ENCODE measurements around the gene B9D2.
"Not testable (repeated sequence)": the region's sequence is repeated elsewhere in the genome, so short reads cannot be mapped to it uniquely, and the experiment has no call there.

The B9D2 gene

GRCh38 chr19:41363753-41364523 lies at the start of gene B9D2:
Gene B9D2, minus strand, starts transcription at chr19:41364149. Its CDS starts 630 bp downstream, at chr19:41363519.
- TF ChIP-seq POLR2A (IDR thresholded peaks at IDR 0.05; ENCODE audit: low read depth, low read length): peak; percentile 75
- FAIRE-seq (peak; percentile 60), DNase-seq (ENCODE audit: insufficient read length, low spot score) (peak; percentile 94)

- TF ChIP-seq POLR2A (IDR thresholded peaks at IDR 0.05; ENCODE audit: low read depth, low read length): no peak
- DNase-seq (ENCODE audit: insufficient read length, low spot score) (no peak), FAIRE-seq (no peak)
Measured at GRCh38 chr19:41412953-41413352, 49.0 kb upstream of the B9D2 start.

- no peak for TF ChIP-seq POLR2A (IDR thresholded peaks at IDR 0.05; ENCODE audit: low read depth, low read length)
- FAIRE-seq (no peak), DNase-seq (ENCODE audit: insufficient read length, low spot score) (no peak)
Measured at GRCh38 chr19:41411968-41412265, 48.0 kb upstream of the B9D2 start.

- no peak for TF ChIP-seq POLR2A (IDR thresholded peaks at IDR 0.05; ENCODE audit: low read depth, low read length)
Measured at GRCh38 chr19:41411100-41411967, 47.4 kb upstream of the B9D2 start.

GRCh38 chr19:41410336-41411054 lies 46.5 kb upstream of the B9D2 start:
- no peak for TF ChIP-seq POLR2A (IDR thresholded peaks at IDR 0.05; ENCODE audit: low read depth, low read length)
- DNase-seq (ENCODE audit: insufficient read length, low spot score) (no peak), FAIRE-seq (no peak)

More at GRCh38 chr19:41411100-41411967, 47.4 kb upstream of the B9D2 start:
- FAIRE-seq: no peak
- DNase-seq (ENCODE audit: insufficient read length, low spot score): no peak

- TF ChIP-seq POLR2A (IDR thresholded peaks at IDR 0.05; ENCODE audit: low read depth, low read length): no peak
- peak; percentile 74 for DNase-seq (ENCODE audit: insufficient read length, low spot score)
- FAIRE-seq: no peak
Measured at GRCh38 chr19:41409288-41409687, 45.3 kb upstream of the B9D2 start.

- not testable (repeated sequence) for DNase-seq (ENCODE audit: insufficient read length, low spot score); FAIRE-seq
Measured at GRCh38 chr19:41408846-41409245, 44.9 kb upstream of the B9D2 start.

- DNase-seq (ENCODE audit: insufficient read length, low spot score) (no peak), FAIRE-seq (no peak)
- TF ChIP-seq POLR2A (IDR thresholded peaks at IDR 0.05; ENCODE audit: low read depth, low read length): no peak
Measured at GRCh38 chr19:41408256-41408655, 44.3 kb upstream of the B9D2 start.

GRCh38 chr19:41407271-41407670 lies 43.3 kb upstream of the B9D2 start:
- no peak for FAIRE-seq
- no peak for DNase-seq (ENCODE audit: insufficient read length, low spot score)
- TF ChIP-seq POLR2A (IDR thresholded peaks at IDR 0.05; ENCODE audit: low read depth, low read length): no peak

GRCh38 chr19:41405776-41406175 lies 41.8 kb upstream of the B9D2 start:
- no peak for FAIRE-seq
- TF ChIP-seq POLR2A (IDR thresholded peaks at IDR 0.05; ENCODE audit: low read depth, low read length): no peak

GRCh38 chr19:41403181-41403970 lies 39.4 kb upstream of the B9D2 start:
- FAIRE-seq (no peak), DNase-seq (ENCODE audit: insufficient read length, low spot score) (no peak)

More at GRCh38 chr19:41405776-41406175, 41.8 kb upstream of the B9D2 start:
- no peak for DNase-seq (ENCODE audit: insufficient read length, low spot score)

GRCh38 chr19:41402010-41402409 lies 38.1 kb upstream of the B9D2 start:
- DNase-seq (ENCODE audit: insufficient read length, low spot score) (no peak), FAIRE-seq (no peak)
- TF ChIP-seq POLR2A (IDR thresholded peaks at IDR 0.05; ENCODE audit: low read depth, low read length): no peak

More at GRCh38 chr19:41403181-41403970, 39.4 kb upstream of the B9D2 start:
- no peak for TF ChIP-seq POLR2A (IDR thresholded peaks at IDR 0.05; ENCODE audit: low read depth, low read length)

- no peak for TF ChIP-seq POLR2A (IDR thresholded peaks at IDR 0.05; ENCODE audit: low read depth, low read length)
- FAIRE-seq (no peak), DNase-seq (ENCODE audit: insufficient read length, low spot score) (no peak)
Measured at GRCh38 chr19:41401483-41401882, 37.5 kb upstream of the B9D2 start.
